COLO668 (cell line): ENCODE results near the gene DNAH1.

Source experiments
- DNase-seq: peaks from one replicate; lab custom pipeline; 2025; ENCODE audit not compliant: unreplicated experiment; lab: John Stamatoyannopoulos, UW

Gene DNAH1

DNA sequence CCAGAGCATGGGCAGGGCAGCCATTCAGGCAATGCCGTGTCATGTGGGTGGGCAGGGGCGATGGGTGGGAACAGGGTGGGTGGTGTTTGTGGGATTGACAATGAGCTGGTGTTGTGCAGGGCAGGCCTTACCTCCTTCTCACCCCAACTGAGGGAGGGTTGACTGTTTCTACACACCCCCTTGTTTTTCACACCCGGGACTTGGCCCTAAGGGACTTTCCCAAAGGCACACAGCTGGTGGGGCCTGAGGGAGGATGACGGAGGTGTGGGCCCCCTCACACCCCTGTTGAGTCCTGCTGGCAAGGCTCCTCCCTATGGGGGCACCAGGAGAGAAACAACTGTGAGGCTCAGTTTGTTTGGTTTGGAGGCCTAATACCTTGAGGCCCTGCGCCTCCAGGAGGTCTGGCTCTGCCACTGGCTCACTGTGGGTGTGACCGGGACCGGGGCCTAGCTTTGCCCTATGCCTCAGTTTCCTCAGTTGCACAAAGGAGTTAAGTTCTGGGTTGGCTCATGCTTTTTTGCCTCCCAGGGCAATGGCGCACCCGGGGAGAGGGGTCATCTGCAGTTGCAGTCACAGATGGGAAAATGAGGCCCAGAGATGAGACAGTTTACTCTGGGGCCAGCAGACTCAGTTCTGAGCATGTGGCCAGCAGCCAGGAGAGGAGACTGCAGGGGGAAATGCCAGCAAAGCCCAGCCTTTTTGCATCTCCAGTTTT lies 5.1 kb upstream of the DNAH1 start:
- no peak for DNase-seq

DNA sequence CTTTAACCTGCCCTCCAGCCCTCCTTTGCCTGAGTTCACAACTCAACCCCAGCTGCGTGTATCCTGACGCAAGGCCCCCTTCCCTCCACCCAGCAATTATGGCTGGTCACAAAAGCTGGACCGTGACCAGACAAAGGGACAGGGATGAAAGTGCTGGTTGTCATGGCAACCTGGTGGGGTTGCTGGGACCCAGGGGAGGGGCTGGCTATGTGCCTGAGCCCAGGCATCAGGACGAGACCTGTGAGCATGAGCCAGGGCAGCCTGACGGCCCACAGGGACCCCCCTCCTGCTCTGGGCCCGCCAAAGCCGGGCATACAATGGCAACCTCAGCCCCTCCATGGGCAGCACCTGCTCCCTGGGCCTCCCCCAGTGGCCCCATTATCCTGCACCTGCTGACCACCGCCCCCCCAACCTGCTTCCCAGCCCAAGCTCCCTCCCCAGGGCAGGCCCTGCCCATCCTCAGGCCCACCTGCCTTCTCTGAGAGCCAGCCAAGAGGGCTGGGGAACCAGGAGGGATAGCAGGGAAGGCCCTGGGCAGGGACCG lies 4.5 kb upstream of the DNAH1 start:
- no peak for DNase-seq

DNA sequence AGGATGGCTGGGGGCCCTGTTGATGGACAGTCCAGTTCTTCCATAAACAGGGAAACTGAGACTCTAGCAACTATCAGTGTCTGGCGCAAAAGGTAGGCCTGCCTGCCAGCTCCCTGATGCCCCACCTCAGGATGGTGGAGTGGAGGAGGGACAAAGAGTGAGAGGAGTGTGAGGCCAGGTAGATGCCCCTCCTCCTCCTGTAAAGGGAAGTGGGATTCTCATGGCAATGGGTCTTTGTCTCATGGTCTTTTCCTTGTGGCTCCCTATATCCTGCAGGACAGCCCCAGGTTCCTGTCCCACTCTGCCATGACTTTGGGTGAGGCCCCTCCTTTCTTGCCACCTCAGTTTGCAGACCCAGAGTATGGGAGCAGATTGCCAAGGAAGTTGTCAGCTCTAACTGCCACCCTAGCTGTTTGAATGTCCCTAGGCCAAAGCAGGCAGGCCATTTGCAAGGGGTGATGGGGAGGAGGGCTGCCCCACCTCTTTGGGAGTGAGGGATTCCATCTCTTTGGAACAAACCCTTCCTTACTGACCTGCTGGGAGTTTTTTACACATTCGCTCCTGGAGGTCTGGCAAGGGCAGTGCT lies 2.8 kb upstream of the DNAH1 start:
- no peak for DNase-seq

DNA sequence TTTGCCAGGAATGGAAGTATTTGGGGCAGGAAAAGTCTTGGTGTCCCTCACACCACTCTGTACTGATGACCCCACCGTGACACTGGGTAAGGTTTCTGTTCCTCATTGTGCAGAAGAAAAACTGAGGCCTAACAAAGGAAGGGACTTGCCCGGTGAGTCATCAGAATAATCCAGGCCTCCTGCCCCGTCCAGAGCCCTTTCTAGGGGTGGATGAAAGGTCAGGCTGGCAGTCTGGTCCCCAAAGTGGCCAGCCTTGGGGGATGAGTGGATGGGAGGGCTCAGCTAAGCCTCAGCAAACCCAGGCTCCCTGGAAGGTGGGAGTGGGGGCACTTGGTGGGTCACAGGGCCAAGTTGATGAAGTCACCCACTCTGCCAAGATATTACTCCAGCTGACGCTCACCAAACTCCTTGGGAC lies 2.3 kb upstream of the DNAH1 start:
- DNase-seq, result no peak

DNA sequence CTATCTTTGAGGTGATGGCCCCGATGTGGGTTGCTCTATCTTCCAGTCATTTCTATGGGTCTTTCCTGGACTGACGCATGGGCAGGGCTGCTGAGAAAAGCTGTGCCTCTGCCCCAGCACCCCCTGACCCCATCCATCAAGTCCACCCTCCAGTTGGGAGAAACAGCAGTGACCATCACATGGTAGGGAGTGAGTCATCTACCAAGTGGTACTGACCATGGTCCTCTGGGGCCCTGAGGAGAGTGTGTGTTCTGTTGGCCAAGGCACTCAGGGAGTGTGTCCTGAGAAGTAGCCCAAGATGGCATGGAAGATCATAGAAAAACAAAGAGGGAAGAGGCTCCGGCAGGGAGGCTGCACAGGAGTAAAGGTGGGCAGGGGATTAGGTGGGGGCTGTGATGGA lies 1.6 kb upstream of the DNAH1 start:
- no peak for DNase-seq

DNA sequence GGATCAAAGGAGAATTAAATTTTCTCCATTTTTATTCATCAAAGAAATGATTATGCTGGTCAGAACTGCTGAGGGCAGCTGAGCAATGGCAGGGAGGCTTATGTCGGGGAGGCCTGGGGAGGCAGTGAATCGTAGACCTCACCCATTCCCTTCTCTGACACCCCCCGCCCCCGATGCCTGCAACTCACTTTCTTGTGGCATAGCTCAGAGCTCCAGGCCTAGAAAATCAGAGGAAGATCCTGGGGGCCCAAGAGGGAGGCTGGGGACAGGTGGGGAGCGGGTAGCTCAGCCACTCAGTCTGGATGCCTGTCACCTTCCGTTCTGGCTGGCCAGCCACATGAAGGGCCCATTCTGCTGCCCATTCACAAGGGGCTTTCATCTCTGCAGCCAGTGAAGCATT lies 1.1 kb upstream of the DNAH1 start:
- DNase-seq, result no peak

DNA sequence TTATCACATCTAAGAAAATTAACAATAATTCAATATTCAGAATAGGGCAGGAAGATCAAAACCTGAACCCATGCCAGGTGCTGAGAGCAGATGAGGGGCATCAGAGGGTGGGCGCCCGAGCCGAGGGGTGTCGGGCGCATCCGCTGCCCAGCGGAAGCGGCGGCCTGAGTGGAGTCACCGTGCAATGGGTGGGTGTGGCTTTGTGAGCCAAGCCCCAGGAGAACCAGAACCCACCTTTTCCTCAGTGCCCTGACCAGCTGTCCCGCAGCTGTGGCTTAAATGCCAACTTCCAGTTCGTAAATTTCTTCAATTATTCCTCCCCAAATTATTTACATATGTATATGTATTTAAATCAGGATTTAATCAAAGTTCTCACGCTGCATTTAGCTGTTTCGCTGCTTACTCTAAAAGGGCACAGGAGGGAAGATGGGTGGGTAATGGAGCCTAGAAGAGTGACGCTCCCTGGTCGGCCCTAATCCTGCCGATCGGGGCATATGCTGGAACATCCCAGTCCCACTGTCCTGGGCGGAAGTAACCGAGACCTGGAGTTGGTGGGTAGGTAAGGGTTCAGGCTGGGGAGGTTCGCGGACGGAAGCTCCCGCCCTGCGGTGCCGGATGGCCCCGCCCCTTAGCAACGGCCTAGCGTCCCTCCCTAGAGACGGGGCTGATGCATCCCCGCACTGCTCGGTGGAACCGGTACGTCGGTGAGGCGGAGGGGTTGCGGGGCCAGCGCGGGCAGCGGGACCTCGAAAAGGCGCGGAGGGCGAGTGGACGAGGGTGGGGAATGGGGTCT lies 1.3 kb downstream of the DNAH1 start:
- peak; percentile 65 for DNase-seq

DNA sequence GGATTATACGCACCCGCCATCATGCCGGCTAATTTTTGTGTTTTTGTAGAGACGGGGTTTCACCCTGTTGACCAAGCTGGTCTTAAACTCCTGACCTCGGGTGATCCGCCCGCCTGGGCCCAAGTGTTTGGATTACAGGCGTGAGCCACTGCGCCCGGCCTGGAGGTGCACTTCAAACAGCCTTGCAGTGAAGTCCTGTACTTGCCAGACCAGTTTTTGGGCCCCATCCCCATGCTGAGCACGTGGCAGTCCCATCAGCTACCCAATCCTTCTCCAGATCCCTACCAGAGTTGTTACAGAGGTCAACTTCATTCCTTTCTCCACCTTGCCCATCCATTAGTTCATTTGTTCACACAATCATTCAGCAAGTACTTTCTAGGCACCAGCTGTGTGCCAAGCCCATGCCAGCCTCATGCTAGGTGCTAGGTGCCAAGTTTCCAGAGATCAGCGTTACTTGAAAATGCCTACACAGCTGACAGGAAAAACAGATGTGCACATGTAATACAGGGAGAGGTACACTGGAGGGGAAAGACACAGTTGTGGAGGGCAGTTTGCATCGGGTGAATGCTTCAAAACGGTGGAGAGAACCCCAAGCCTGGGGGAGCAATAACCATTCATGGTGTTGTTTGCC lies 2.2 kb downstream of the DNAH1 start:
- DNase-seq, result no peak

DNA sequence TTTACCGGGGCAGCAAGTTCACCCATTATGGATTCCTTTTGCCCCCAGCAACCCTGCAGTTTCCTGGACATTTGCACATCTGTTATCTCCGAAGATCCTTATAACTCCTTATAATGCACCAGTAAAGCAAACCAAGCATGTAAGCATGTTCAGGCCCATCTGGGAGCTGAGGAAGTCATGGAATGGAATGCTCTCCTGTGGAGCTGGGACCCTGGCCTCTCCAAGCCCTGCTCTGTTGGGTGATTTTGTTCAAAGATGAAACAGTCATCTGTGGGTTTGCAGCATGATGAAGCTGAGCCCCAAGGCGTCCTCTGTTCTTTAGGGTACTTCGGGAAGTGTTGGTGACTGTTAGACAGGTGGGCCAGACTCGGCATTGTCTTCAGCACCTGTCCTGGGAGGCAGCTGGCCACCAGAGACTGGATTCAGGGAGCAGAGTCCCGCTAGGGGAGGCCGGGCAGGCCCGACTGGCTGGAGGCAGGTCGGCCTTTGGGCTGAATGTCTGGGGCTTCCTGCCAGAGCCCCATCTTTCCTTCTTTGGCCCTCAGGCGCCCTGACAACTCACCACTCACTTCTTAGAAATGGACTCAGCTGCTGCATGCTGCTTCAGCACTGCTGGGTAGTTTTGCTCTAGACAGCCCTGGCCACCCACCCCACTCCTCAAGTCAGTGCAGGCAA lies 3.9 kb downstream of the DNAH1 start:
- DNase-seq, result no peak

DNA sequence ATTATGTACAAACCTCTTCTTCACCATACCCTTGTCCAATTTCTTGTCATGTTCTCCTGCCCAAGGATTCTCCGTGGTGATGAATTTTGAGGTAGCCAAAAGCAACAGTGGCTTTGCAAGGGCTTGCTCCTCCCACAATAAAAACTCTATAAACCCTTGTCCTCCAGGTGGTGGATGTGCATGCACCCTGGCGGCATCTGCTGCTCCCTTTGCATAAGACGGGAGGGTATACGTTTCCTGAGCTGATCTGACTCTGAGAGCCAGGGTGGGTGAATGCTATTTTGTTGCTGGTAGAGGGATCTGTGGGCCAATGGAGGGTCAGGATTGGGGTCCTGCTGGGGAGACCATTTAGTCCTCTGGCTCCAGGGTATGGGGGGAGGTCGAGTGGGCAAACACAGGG lies 5.4 kb downstream of the DNAH1 start:
- no peak for DNase-seq

DNA sequence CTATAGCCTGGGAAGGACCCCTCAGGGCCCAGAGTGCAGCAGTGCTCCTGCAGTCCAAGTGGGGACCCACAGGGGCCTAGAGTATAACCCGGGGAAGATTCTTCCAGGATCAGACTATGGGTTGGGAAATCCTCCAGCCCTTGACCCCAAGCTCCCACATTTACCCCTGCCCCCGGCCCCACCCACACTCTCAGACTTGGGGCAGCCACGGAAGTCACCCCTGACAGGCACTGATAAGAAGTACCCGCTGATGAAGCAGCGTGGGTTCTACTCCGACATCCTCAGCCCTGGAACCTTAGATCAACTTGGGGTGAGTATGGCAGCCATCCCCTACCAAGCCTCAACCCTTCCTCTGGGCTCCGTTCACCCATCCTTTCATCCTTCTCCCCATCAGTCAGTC lies 6.3 kb downstream of the DNAH1 start:
- no peak for DNase-seq

DNA sequence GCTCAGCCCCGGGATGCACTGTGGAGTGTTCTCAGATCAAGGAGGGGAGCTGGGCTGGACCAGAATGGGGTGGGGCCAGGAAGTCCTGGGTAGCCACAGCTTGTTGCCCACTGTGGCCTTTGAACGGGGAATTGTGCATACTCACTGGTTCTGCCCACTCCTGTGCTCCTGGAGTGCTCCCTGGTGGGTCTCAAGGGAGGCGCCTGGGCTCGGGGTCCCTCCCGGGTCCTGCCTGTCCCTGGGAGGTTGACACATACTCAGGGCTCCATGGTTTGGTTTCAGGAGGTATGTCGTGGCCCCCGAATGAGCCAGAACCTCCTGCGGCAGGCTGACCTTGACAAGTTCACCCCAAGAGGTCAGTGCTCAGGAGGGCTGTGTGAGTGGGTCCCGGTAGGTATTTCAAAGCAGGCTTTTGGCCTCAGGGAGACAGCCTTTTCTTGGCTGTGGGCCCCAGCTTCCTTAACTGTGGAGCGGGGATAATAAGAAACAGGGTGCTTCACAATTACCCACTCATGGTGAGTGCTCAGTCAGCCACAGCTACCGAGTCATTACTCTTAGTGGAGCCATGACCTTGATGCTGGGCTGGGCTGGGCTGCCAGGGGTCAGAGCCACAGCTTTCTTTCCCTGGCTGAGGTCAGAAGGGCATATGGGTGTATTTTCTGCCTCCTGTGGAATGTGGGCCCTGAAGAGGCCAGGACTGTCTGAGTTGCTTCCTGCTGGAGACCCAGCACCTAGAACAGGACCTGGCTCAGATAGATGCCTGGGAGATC lies 7.6 kb downstream of the DNAH1 start:
- no peak for DNase-seq

DNA sequence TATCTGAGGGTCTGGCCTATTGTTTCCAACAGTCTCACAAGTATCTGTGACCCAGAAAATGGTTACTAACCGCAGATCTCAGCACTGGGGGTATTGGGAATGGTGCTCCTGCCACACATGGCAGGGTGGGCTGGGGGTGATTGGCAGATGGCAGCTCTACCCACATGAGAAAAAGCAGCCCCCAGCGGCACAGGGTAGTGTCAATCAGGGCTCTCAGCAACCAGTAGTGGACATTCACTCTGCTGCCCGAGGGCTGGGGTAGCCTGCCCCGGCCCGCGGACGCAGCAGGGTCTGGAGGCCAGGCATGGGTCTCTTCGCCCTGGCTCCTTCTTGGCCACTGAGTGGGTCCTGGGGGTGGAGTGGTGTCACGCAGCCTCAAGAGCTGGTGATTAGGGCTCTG lies 8.6 kb downstream of the DNAH1 start:
- no peak for DNase-seq

DNA sequence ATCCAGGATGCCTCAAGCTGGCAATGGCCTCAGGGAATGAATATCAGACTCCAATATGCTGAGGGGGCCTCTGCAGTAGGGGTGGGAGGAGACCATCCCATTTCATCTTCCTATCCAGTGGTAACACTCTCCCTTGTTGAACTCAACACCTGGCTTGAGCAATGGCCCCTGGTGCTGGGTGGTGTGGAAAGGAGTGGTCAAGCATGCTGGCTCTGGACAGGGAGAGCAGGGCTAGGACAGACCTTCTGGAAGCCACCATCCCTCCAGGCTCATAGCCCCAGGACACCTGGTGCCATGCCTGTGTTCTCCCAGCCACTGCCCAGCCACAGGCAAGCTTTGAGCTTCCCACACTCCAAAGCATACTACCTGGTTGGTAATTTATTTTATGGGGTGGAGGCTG lies 9.6 kb downstream of the DNAH1 start:
- DNase-seq, result no peak

DNA sequence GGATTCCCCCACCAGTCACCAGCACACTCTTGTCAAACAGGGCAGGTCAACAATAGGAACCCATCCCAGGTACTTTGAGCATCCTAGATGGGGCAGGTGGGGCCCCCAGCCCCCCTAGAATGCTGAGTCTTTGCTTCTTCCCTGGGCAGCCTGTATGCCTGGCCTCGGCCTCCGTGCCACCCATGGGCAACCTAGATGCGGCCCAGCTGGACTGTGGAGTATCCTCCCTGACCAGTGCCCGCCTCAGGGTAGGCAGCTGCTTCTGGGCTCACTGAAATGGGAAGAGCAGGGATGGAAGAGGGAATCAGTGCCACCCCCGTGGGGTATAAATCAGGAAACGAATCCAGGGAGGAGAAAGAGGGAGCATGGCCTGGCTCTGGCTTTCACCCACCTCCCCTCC lies 10.9 kb downstream of the DNAH1 start:
- DNase-seq, result no peak

DNA sequence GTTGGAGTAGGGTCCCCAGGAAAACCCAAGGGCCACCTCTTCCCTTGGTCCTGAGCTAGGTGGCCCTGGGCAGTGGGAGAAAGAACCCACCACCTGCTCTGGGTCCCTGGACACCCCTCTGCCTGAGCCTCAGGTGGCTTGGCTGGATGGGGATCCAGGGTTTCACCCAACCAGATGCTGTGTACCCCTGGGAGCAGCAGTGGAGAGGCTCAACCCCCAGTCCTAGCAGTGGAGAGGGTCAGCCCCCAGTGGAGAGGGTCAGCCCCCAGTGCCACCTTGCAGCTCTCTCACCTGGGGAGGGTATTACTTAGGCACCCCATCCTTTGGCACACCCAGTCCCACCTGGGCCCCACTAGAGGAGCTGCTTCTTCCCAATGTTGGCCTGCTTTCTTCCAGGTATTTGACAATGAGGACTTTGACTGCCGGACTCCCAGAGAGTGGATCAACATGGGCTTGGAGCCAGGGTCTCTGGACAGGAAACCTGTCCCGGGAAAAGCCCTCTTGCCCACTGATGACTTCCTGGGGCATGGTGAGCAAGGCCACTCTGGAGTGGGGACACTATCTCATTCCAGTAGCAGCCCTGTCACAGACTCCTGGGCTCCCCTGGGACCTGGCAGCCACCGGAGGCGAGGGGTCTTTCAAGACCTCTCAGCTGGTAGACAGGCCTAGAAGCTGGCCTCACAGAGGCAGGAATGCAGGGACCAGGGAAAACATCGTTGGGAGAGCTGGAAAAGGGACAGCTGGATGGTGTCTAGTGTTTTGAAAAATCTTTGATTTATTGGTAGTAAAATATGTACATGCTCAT lies 11.6 kb downstream of the DNAH1 start:
- DNase-seq, result no peak

DNA sequence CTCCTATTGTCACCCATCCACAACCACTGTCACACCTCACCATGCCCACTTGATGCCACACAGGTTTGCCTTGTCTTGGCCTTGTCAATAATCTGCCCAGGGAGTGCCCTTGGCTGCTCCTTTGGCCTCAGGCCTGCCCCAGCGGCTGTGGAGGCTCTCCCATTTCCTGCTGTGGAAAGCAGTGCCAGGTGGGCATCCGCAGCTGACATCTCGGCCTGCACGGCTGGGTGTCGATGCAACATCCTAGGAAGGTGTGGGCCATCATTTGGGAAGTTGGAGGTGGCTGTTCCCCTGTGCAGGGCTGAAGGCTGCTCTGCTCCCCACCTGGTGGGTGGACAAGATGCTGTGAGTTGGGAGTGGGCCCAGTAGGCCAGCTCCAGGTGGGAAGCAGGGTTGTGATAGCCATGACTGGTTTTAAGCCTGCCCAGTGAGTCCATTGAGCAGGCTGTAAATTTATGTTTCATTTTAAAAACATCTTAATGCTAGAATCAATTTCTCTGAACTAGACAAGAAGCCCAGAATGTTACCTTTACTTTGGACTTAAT lies 12.5 kb downstream of the DNAH1 start:
- DNase-seq, result no peak

DNA sequence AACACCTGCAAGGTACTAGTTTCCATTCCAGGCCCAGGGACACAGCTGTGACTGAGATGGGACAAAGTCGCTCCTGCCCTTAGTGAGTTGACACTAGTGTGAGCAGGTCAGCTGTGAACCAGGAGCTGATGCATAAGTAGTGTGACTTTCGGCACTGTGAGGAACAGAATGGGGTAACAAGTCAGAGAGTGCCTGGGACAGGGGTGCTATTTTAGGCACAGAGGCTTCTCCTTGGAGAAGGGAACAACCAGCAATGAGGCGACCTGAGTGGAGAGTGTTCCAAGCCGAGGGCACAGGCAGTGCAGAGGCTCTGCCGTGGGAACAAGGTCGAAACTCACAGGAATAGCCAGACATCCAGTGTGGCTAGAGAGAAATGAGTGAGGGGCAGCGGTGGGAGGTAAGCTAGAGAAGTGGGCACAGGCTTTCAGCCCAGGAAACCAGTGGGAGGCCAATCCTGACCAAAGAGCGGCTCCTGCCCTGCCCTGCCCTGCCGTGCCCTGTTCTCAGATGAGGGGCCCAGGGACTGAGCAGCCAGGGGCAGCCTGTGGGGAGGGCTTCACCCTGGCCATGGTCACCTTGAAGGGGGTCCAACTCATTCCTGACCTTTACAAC lies 14.2 kb downstream of the DNAH1 start:
- no peak for DNase-seq

DNA sequence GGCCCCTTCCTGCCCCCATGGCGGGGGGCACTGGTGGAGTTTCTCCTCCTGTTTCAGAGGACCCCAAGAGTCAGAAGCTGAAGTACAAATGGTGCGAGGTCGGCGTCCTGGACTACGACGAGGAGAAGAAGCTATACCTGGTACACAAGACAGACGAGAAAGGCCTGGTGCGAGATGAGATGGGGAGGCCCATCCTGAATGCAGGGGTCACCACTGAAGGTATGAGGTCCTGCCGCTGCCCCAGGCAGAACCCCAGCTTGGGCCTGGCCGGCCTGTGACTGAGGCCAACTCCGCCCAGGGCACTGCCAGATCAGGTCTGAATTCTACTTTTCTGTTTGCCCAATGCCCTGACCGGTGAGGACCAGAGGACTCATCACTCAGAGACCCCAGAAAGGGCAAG lies 15.0 kb downstream of the DNAH1 start:
- no peak for DNase-seq
